ENCODE data around the gene EVX1. TPM values are rescaled to one million over a fixed set of nuclear protein-coding genes. Genes with fewer than 3 reads are reported as not detected.

EVX1 gene
- total and polyA plus RNA-seq, 10 donors, result not detected

- Histone ChIP-seq H3K27me3 (replicated peaks in 1 of 7) (peaks cover 13 to 100% (median 100%) of the 10 kb centered on the region in 7 donors), H3K9me3 (no peaks in the 10 kb centered on the region), H3K27ac (no peak overlapping the region), H3K36me3 (no peaks in the 10 kb centered on the region), H3K4me1 (peaks cover 19 to 70% (median 51%) of the 10 kb centered on the region in 6 donors), H3K4me3 (no peak overlapping the region)
- intact Hi-C loops (cut with DNase I; ENCODE audit: low total_unique reads), result no loop called here
- DNase-seq, result no peak
- WGBS, 5 donors, result 35 to 50% (median 41%) methylated on average over 4 of the region's 4 CpGs
- no peak for TF ChIP-seq POLR2A (IDR thresholded peaks at IDR 0.05)
- no peak for TF ChIP-seq CTCF (IDR thresholded peaks at IDR 0.05 in 8 of 11, conservative IDR thresholded peaks at IDR 0.05 in 3 of 11)
Measured at GRCh38 chr7:27247452-27248426, 5.1 kb downstream of the EVX1 start.

- H3K36me3 ChIP-seq, result no peaks in the 10 kb centered on the region
- TF ChIP-seq POLR2AphosphoS5 (IDR thresholded peaks at IDR 0.05) (no peak), CTCF (IDR thresholded peaks at IDR 0.05 in 8 of 11, conservative IDR thresholded peaks at IDR 0.05 in 3 of 11) (no peak), POLR2A (IDR thresholded peaks at IDR 0.05) (no peak)
- peaks cover 9 to 100% (median 100%) of the 10 kb centered on the region in 7 donors for H3K27me3 ChIP-seq (replicated peaks in 1 of 7)
- DNase-seq, result no peak
- 48 to 75% (median 65%) methylated on average over 3 of the region's 3 CpGs for WGBS, 5 donors
- H3K4me1 ChIP-seq, result peaks cover 19 to 63% (median 44%) of the 10 kb centered on the region in 6 donors
- H3K4me3 ChIP-seq, result no peak overlapping the region
- no peaks in the 10 kb centered on the region for H3K9me3 ChIP-seq
- intact Hi-C loops (cut with DNase I; ENCODE audit: low total_unique reads), result no loop called here
- no peak overlapping the region for H3K27ac ChIP-seq
Measured at GRCh38 chr7:27248427-27248806, 5.8 kb downstream of the EVX1 start.

GRCh38 chr7:27248911-27249723 is 6.5 kb downstream of the EVX1 start:
- intact Hi-C loops (cut with DNase I; ENCODE audit: low total_unique reads), result no loop called here
- Histone ChIP-seq H3K4me3 (no peak overlapping the region), H3K36me3 (no peaks in the 10 kb centered on the region), H3K9me3 (no peaks in the 10 kb centered on the region), H3K27me3 (replicated peaks in 1 of 7) (peaks cover 9 to 100% (median 96%) of the 10 kb centered on the region in 7 donors), H3K27ac (no peak overlapping the region), H3K4me1 (peaks cover 19 to 58% (median 43%) of the 10 kb centered on the region in 6 donors)
- TF ChIP-seq CTCF (IDR thresholded peaks at IDR 0.05 in 8 of 11, conservative IDR thresholded peaks at IDR 0.05 in 3 of 11) (no peak), POLR2A (IDR thresholded peaks at IDR 0.05) (no peak), POLR2AphosphoS5 (IDR thresholded peaks at IDR 0.05) (no peak)
- no peak for DNase-seq
- WGBS, 5 donors, result 9 to 16% (median 10%) methylated on average over 22 to 23 of the region's 23 CpGs

Data from spleen (tissue), 11 donors.